ENCODE measurements around the gene PM20D2. TPM values are rescaled to one million over a fixed set of nuclear protein-coding genes. Genes with fewer than 3 reads are reported as not detected.

Gene PM20D2
- total RNA-seq (2014; rRNA removed; shearing (Covaris generic)) = 11.7 and 11.9 TPM in 2 replicates

DNA sequence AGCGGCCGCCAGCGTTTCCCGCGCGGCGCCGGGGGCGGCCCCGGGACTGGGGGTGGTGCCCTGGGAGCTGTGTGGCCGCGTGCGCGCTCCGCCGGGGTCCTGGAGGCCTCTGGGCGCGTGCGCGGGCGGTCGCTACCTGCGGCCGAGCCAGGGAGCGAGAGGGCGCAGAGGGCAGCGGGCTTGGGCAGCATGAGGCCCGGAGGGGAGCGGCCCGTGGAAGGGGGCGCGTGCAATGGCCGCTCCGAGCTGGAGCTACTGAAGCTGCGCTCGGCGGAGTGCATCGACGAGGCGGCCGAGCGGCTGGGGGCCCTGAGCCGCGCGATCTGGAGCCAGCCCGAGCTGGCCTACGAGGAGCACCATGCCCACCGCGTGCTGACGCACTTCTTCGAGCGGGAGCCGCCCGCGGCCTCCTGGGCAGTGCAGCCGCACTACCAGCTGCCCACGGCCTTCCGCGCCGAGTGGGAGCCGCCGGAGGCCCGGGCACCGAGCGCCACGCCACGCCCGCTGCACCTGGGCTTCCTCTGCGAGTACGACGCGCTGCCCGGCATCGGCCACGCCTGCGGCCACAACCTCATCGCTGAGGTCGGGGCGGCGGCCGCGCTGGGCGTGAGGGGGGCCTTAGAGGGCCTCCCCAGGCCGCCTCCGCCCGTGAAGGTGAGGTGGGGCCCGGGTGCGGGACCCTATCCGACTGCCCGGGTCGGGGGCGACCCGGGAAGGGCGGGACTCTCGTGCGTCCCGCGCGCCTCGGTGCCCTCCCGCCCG, at the start of gene PM20D2:
Gene PM20D2 (plus strand): TSS at position 100 of the 762 bp plus-strand sequence. CDS start 90 bp downstream, at position 190.

GRCh38 chr6:89117211-89118108, 28.4 kb upstream of the PM20D2 start, which contains the start of gene SRSF12:
Gene SRSF12, minus strand, starts transcription at chr6:89118071. Its CDS starts 184 bp downstream, at chr6:89117887.

Other genes starting within 250 kb of the PM20D2 start
- gene RNGTT, start 182.4 kb upstream of the PM20D2 start, total RNA-seq (2014; rRNA removed; shearing (Covaris generic)) = 17.1 and 22.0 TPM in 2 replicates
- 19.6 and 22.1 TPM in 2 replicates for gene PNRC1, start 65.3 kb upstream of the PM20D2 start, total RNA-seq (2014; rRNA removed; shearing (Covaris generic))
- 0.04 and 0.05 TPM in 2 replicates for gene SRSF12, start 28.0 kb upstream of the PM20D2 start, total RNA-seq (2014; rRNA removed; shearing (Covaris generic))
- not detected in 2 replicates for gene GABRR1, start 71.3 kb downstream of the PM20D2 start, total RNA-seq (2014; rRNA removed; shearing (Covaris generic))
- gene GABRR2, start 169.2 kb downstream of the PM20D2 start, total RNA-seq (2014; rRNA removed; shearing (Covaris generic)) = 0.24 and 0.26 TPM in 2 replicates
- 20.6 and 21.0 TPM in 2 replicates for gene UBE2J1, start 206.7 kb downstream of the PM20D2 start, total RNA-seq (2014; rRNA removed; shearing (Covaris generic))